Trophoblast cell (in vitro differentiated cells and primary cell): ENCODE data around the gene RABL3.

ENCODE experiments used
- DNase-seq, 2 donors: peaks; one replicate each; pipeline ENCODE4 v3.0.0-alpha.2; 2016
- H2AFZ ChIP-seq: 2 replicates; pipeline ENCODE4 v1.6.1; 2013; ENCODE audit warnings: low read length, moderate library complexity, mild to moderate bottlenecking; ENCODE audit not compliant: insufficient read depth, poor library complexity
- H2AK5ac ChIP-seq: 2 replicates; pipeline ENCODE4 v1.6.1; 2013; ENCODE audit warnings: mild to moderate bottlenecking, low read length
- H2BK120ac ChIP-seq: 2 replicates; pipeline ENCODE4 v1.6.1; 2013; ENCODE audit warnings: low read length, mild to moderate bottlenecking, moderate library complexity; ENCODE audit not compliant: insufficient read depth, poor library complexity
- H2BK12ac ChIP-seq: 2 replicates; pipeline ENCODE4 v1.6.1; 2013; ENCODE audit warnings: mild to moderate bottlenecking, low read length, moderate library complexity
- H2BK5ac ChIP-seq: 2 replicates; pipeline ENCODE4 v1.6.1; 2013; ENCODE audit warnings: low read length, low read depth, moderate library complexity, mild to moderate bottlenecking; ENCODE audit not compliant: poor library complexity
- H3K14ac ChIP-seq: 2 replicates; pipeline ENCODE4 v1.6.1; 2013; ENCODE audit warnings: mild to moderate bottlenecking, low read length
- H3K18ac ChIP-seq: 2 replicates; pipeline ENCODE4 v1.6.1; 2013; ENCODE audit warnings: mild to moderate bottlenecking, low read length
- H3K23ac ChIP-seq: 2 replicates; pipeline ENCODE4 v1.6.1; 2013; ENCODE audit warnings: low read length
- H3K27ac ChIP-seq: 2 replicates; pipeline ENCODE4 v1.5.1; 2013; ENCODE audit warnings: low read depth, mild to moderate bottlenecking, inconsistent platforms, low read length, moderate library complexity
- H3K27me3 ChIP-seq: 2 replicates; pipeline ENCODE4 v1.6.1; 2013; ENCODE audit warnings: inconsistent platforms, mild to moderate bottlenecking, low read length, moderate library complexity; ENCODE audit not compliant: insufficient read depth
- H3K36me3 ChIP-seq, 2 experiments: 1 replicate in 1 of 2; 2 replicates in 1 of 2; pipeline ENCODE4 v1.6.1; 2013; ENCODE audit warnings: low read length in 2 of 2, mild to moderate bottlenecking in 2 of 2, moderate library complexity in 1 of 2; ENCODE audit not compliant: insufficient read depth in 2 of 2, control insufficient read depth in 1 of 2
- H3K4ac ChIP-seq: 2 replicates; pipeline ENCODE4 v1.6.1; 2013; ENCODE audit warnings: low read depth, mild to moderate bottlenecking, low read length, moderate library complexity
- H3K4me1 ChIP-seq, 2 experiments: 1 replicate in 1 of 2; 2 replicates in 1 of 2; pipeline ENCODE4 v1.6.1; 2013; ENCODE audit warnings: low read length in 2 of 2, mild to moderate bottlenecking in 2 of 2, moderate library complexity in 1 of 2; ENCODE audit not compliant: insufficient read depth in 2 of 2, control insufficient read depth in 1 of 2
- H3K4me2 ChIP-seq: 2 replicates; pipeline ENCODE4 v1.6.1; 2013; ENCODE audit warnings: inconsistent platforms, mild to moderate bottlenecking, low read length, moderate library complexity
- H3K4me3 ChIP-seq: 2 replicates; pipeline ENCODE4 v1.5.1; 2013; ENCODE audit warnings: mild to moderate bottlenecking, low read depth, low read length, inconsistent platforms
- H3K79me1 ChIP-seq: one replicate; pipeline ENCODE4 v1.6.1; 2013; ENCODE audit warnings: low read length
- H3K79me2 ChIP-seq: 2 replicates; pipeline ENCODE4 v1.6.1; 2013; ENCODE audit warnings: low read length, mild to moderate bottlenecking; ENCODE audit not compliant: control insufficient read depth, insufficient read depth, poor library complexity
- H3K9ac ChIP-seq: 2 replicates; pipeline ENCODE4 v1.6.1; 2013; ENCODE audit warnings: mild to moderate bottlenecking, low read length
- H3K9me3 ChIP-seq: 2 replicates; pipeline ENCODE4 v1.6.1; 2013; ENCODE audit warnings: low read depth, mild to moderate bottlenecking, control low read depth, inconsistent platforms, low read length; ENCODE audit not compliant: insufficient read depth
- H4K12ac ChIP-seq: 2 replicates; pipeline ENCODE4 v1.6.1; 2013; ENCODE audit warnings: low read depth, mild to moderate bottlenecking, low read length, moderate library complexity
- H4K8ac ChIP-seq: 2 replicates; pipeline ENCODE4 v1.6.1; 2013; ENCODE audit warnings: low read depth, mild to moderate bottlenecking, low read length, moderate library complexity
- H4K91ac ChIP-seq: one replicate; pipeline ENCODE4 v1.6.1; 2013; ENCODE audit warnings: low read depth, mild to moderate bottlenecking, low read length, moderate library complexity
- WGBS: extraction: QIAGEN DNeasy Blood & Tissue Kit; methylation state at CpG from one replicate; pipeline ENCODE4 v1.1.7; 2013; ENCODE audit warnings: missing lambda C conversion rate; ENCODE audit not compliant: insufficient read length, insufficient coverage; ENCODE audit errors: extremely low coverage; 5-methylcytosine and 5-hydroxymethylcytosine counted together

The RABL3 gene

GRCh38 chr3:120705884-120706582 lies 36.3 kb downstream of the RABL3 start:
- no peak for DNase-seq
- Histone ChIP-seq H3K79me2 (no peaks in the 10 kb centered on the region), H3K79me1 (no peaks in the 10 kb centered on the region), H3K14ac (no peak overlapping the region), H3K4me2 (no peak overlapping the region), H2BK120ac (no peak overlapping the region), H2BK12ac (no peak overlapping the region), H4K91ac (no peak overlapping the region), H3K18ac (no peak overlapping the region), H4K12ac (no peak overlapping the region), H3K36me3 (no peaks in the 10 kb centered on the region), H3K23ac (no peak overlapping the region), H3K27ac (no peak overlapping the region), H3K27me3 (no peaks in the 10 kb centered on the region), H4K8ac (no peak overlapping the region), H2AK5ac (no peak overlapping the region), H3K9ac (no peak overlapping the region), H2BK5ac (no peak overlapping the region), H3K9me3 (no peaks in the 10 kb centered on the region), H3K4me1 (no peaks in the 10 kb centered on the region), H3K4ac (no peak overlapping the region), H3K4me3 (no peak overlapping the region), H2AFZ (no peak overlapping the region)
- WGBS, result no CpG with 5 or more reads among the region's 5 CpGs

- H3K9ac ChIP-seq, result no peak overlapping the region
- H3K4ac ChIP-seq, result no peak overlapping the region
- H2AFZ ChIP-seq, result no peak overlapping the region
- H2BK12ac ChIP-seq, result no peak overlapping the region
- H4K91ac ChIP-seq, result no peak overlapping the region
- no peaks in the 10 kb centered on the region for H3K9me3 ChIP-seq
- H2BK120ac ChIP-seq, result no peak overlapping the region
- no peak overlapping the region for H4K8ac ChIP-seq
- H3K27ac ChIP-seq, result no peak overlapping the region
- H3K27me3 ChIP-seq, result no peaks in the 10 kb centered on the region
- no peaks in the 10 kb centered on the region for H3K36me3 ChIP-seq
- H3K4me2 ChIP-seq, result no peak overlapping the region
- H3K79me1 ChIP-seq, result no peaks in the 10 kb centered on the region
- DNase-seq, result no peak
- H3K4me1 ChIP-seq, result no peaks in the 10 kb centered on the region
- no peak overlapping the region for H2BK5ac ChIP-seq
- H2AK5ac ChIP-seq, result no peak overlapping the region
- H3K18ac ChIP-seq, result no peak overlapping the region
- H3K79me2 ChIP-seq, result no peaks in the 10 kb centered on the region
- no peak overlapping the region for H3K14ac ChIP-seq
- H3K4me3 ChIP-seq, result no peak overlapping the region
- WGBS, result no CpG with 5 or more reads among the region's 3 CpGs
- no peak overlapping the region for H4K12ac ChIP-seq
- no peak overlapping the region for H3K23ac ChIP-seq
Measured at GRCh38 chr3:120699333-120699732, 43.0 kb downstream of the RABL3 start.

- no CpG with 5 or more reads among the region's 1 CpG for WGBS
- Histone ChIP-seq H3K4ac (no peak overlapping the region), H2BK5ac (no peak overlapping the region)
Measured at GRCh38 chr3:120693439-120694171, 48.7 kb downstream of the RABL3 start.

GRCh38 chr3:120689395-120689794 lies 52.9 kb downstream of the RABL3 start:
- no peak for DNase-seq
- no peaks in the 10 kb centered on the region for H3K79me2 ChIP-seq
- no peaks in the 10 kb centered on the region for H3K9me3 ChIP-seq
- no CpG with 5 or more reads among the region's 3 CpGs for WGBS
- no peaks in the 10 kb centered on the region for H3K4me1 ChIP-seq
- no peak overlapping the region for H3K4me3 ChIP-seq
- no peak overlapping the region for H3K9ac ChIP-seq
- H3K18ac ChIP-seq, result no peak overlapping the region
- H2AFZ ChIP-seq, result no peak overlapping the region
- H2AK5ac ChIP-seq, result no peak overlapping the region
- H3K36me3 ChIP-seq, result no peaks in the 10 kb centered on the region
- no peak overlapping the region for H4K8ac ChIP-seq
- H3K27me3 ChIP-seq, result no peaks in the 10 kb centered on the region
- no peak overlapping the region for H2BK120ac ChIP-seq
- H3K14ac ChIP-seq, result no peak overlapping the region
- H2BK12ac ChIP-seq, result no peak overlapping the region
- H4K91ac ChIP-seq, result no peak overlapping the region
- no peak overlapping the region for H2BK5ac ChIP-seq
- no peak overlapping the region for H3K27ac ChIP-seq
- no peak overlapping the region for H3K4me2 ChIP-seq
- H3K79me1 ChIP-seq, result no peaks in the 10 kb centered on the region
- no peak overlapping the region for H3K23ac ChIP-seq
- no peak overlapping the region for H3K4ac ChIP-seq
- no peak overlapping the region for H4K12ac ChIP-seq

More at GRCh38 chr3:120693439-120694171, 48.7 kb downstream of the RABL3 start:
- Histone ChIP-seq H3K23ac (no peak overlapping the region), H3K36me3 (no peaks in the 10 kb centered on the region), H3K18ac (no peak overlapping the region), H2AK5ac (no peak overlapping the region), H4K8ac (no peak overlapping the region), H4K91ac (no peak overlapping the region), H2BK120ac (no peak overlapping the region), H3K27me3 (no peaks in the 10 kb centered on the region), H2AFZ (no peak overlapping the region), H3K9me3 (no peaks in the 10 kb centered on the region), H4K12ac (no peak overlapping the region), H3K4me1 (no peaks in the 10 kb centered on the region), H3K4me3 (no peak overlapping the region), H3K79me1 (no peaks in the 10 kb centered on the region), H2BK12ac (no peak overlapping the region), H3K79me2 (no peaks in the 10 kb centered on the region), H3K9ac (no peak overlapping the region), H3K14ac (no peak overlapping the region), H3K27ac (no peak overlapping the region), H3K4me2 (no peak overlapping the region)
- DNase-seq, result no peak
